Uterus (tissue), 2 donors: ENCODE measurements around the gene ARHGAP15.

Experiments used
- CTCF ChIP-seq, 4 experiments: fragments of 200-600 bp in 2 of 4; fragments of 450-650 bp in 2 of 4; sonication (generic) in 2 of 4; IDR thresholded peaks; one replicate each; pipeline ENCODE4 v1.5.1; 2016 to 2019; ENCODE audit warnings: antibody characterized with exemption in 4 of 4, mild to moderate bottlenecking in 2 of 4, moderate library complexity in 1 of 4
- POLR2A ChIP-seq, 2 donors: fragments of 450-650 bp; IDR thresholded peaks; one replicate each; pipeline ENCODE4 v1.6.1; 2016; ENCODE audit warnings: antibody characterized with exemption in 2 of 2, mild to moderate bottlenecking in 1 of 2, moderate library complexity in 1 of 2

GRCh38 chr2:143601828-143602227 is 472.6 kb downstream of the ARHGAP15 start:
- TF ChIP-seq CTCF (IDR thresholded peaks at IDR 0.05) (no peak), POLR2A (IDR thresholded peaks at IDR 0.05) (no peak)
